Iris pigment epithelial cell (primary cell): Measurements from ENCODE around the gene UST.
"Not testable (repeated sequence)": the region's sequence is repeated elsewhere in the genome, so short reads cannot be mapped to it uniquely, and the experiment has no call there.

ENCODE experiments used
- DNase-seq: peaks from one replicate; pipeline ENCODE4 v3.0.0-alpha.2; 2011; ENCODE audit warnings: low read depth

UST gene

DNA sequence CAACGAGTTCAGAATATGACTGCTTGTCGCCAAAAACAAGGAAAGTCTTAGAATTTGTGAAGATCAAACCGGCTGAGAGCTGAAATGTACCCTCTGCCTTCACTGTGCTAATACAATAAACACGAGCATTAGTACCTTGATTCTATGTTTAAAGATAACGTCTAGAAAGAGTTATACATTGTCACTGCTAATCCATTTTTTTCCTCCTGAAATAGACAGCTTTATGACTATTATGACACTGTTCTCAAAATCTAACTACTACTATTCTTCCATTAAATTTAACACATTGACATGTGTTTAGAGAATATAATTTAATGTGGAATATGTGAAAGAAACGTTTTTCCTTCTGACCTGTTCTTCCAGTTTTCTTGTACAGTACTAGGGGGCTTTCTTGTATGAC, 204.8 kb downstream of the UST start:
- no peak for DNase-seq

- no peak for DNase-seq
These were observed 205.6 kb downstream of the UST start for GRCh38 chr6:148952147-148953035.

DNA sequence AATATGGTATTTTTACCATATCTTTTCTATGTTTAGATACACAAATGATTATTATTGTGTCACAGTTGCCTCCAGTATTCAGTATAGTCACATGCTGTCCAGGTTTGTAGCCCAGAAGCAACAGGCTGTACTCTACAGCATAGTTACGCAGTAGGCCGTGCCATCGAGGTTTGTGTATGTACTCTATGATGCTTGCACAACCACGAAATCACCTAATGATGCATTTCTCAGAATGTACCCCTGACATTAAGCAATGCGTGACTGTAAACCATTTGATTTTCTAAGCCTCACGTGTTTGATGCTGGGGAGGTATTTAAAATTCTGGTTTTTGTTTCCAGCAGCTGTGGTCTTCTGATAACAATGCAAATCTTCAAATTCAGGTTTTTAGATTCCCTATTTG, 207.6 kb downstream of the UST start:
- DNase-seq: no peak

- DNase-seq: no peak
These were observed 208.1 kb downstream of the UST start for GRCh38 chr6:148954934-148955333.

GRCh38 chr6:148955441-148955840, 208.6 kb downstream of the UST start:
- DNase-seq: peak; percentile 77

GRCh38 chr6:148956163-148956562, 209.3 kb downstream of the UST start:
- not testable (repeated sequence) for DNase-seq

GRCh38 chr6:148957752-148958151, 210.9 kb downstream of the UST start:
- no peak for DNase-seq

DNA sequence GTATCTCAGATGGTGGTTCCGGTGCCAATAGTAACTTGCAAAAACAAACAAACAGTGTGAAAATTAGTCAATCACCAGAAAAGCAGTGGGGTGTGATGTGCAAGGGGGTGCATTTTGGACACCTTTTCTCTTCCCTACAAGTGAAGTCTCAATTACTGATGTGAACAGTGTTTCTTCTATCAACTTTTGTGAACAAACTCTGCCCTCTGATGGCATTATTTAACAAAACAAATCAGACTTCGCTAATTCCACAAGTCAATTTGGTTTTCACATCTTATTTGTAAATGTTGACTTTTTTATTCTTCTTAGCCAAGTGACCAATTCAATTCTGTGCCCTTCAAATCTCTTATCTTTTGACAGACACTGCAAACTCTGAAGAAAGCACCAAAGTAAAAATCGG, 212.2 kb downstream of the UST start:
- DNase-seq: no peak

- no peak for DNase-seq
These were observed 212.7 kb downstream of the UST start for GRCh38 chr6:148959501-148959900.

DNA sequence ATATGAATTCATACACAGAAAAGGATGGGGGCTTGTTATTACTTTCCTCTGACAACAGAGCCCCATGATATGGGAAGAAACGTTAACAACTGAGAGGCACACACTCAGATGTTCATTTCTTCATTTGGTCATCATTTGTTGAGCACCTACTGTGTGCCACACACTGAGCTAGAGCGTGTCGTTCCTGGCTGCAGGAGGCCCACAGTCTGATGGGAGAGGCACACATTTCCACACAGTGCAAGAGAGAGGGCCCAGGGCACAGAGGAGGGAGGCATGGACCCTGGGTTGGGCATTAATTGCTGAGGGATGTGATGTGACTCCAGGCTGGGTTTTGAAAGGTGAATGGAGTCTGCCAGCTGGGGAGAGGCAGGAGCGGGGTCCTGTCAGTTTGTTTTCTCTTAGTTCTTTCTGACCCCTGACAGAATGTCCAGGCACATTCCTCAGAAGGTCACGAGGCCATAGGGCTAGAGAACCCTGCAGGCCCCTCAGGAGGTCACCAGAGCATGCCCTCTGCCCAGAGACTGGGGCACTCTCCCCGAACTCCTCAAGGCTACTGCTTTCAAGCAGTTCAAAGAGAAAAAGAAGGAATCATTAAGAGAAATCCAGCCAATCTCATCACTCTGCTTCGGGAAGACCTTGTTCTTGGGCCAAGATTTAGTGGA, 216.2 kb downstream of the UST start:
- no peak for DNase-seq

DNA sequence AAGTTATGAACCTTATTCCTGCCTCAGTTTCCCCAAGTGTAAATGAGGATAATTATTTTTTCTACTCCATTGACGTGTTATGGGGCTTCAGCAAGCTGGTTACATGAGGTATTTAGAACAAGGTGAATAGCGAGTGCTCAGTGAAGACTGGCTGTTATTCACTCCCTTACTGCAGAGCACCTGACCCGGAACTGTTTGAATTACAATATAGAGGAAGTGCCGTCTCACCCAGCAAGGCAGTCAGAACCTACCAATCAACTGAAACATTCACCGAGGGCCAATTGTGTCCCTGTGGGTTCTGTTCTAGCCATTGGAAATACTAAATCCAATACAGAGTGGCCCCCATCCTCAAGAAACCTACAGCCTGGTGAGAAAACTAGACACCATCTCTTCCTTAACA, 216.9 kb downstream of the UST start:
- DNase-seq: no peak

DNA sequence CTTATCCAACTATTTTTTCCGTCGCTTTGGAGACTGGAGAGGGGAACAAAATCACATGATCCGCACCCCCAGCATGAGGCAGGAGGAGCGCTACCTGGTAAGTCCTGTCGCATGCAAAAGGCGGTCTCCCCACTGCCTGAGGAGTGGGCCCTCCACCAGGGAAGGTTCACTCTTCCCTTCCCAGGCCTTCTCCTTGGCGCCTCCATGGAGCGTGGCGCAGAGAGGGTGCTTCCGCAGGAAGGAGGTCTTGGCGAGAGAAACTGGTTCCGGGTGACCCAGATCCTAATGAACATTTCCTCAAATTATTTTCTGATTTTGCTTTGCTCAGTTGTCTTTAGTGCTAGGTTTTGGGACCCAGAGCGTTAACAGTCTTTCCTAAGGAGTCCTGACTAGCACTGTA, 217.6 kb downstream of the UST start:
- no peak for DNase-seq

- DNase-seq: no peak
These were observed 218.5 kb downstream of the UST start for GRCh38 chr6:148965287-148965686.

GRCh38 chr6:148967011-148967520, 220.2 kb downstream of the UST start:
- DNase-seq: no peak

- DNase-seq: no peak
These were observed 220.7 kb downstream of the UST start for GRCh38 chr6:148967541-148967956.

DNA sequence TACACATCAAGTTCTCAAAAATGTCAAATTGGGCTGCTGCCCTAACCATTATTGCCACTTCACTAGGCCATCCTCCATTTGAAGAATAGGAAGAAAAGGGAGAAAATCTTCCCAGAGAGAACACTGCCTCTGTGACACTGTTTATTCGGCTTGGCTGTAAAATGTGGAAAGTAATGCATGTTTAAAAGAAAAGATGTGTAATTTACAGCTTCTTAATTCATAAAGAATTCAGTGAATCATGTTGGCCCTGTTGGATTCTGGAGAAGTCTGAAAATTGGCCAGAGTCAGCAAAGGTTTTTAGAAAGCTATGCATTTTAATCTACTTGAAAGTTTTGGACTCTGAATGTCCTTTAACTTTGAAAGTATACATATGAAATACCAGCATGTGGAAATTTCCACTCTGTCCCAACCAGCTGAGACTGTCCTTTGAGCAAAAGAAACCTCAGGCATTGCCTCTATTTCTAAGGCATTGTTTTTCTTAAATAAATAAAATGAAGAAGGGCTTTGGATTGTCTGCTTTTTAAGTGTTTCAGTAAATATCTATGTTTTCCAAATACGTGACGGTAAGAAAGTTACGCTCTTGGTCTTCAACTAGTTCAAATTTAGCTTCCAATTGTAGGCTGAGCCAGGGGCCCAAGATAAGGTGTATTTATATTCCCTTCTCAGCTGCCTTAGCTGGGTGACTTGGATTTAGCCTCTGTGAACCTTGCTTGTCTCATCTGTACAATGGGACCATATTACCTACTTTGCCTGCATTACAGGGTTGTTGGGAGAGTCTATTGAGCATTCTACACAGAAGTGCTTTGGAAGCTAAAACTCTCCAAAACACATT, 222.2 kb downstream of the UST start:
- DNase-seq: peak; percentile 34

GRCh38 chr6:148969603-148970061, 222.8 kb downstream of the UST start:
- peak; percentile 71 for DNase-seq

GRCh38 chr6:148971031-148971927, 224.4 kb downstream of the UST start:
- DNase-seq: peak; percentile 27

DNA sequence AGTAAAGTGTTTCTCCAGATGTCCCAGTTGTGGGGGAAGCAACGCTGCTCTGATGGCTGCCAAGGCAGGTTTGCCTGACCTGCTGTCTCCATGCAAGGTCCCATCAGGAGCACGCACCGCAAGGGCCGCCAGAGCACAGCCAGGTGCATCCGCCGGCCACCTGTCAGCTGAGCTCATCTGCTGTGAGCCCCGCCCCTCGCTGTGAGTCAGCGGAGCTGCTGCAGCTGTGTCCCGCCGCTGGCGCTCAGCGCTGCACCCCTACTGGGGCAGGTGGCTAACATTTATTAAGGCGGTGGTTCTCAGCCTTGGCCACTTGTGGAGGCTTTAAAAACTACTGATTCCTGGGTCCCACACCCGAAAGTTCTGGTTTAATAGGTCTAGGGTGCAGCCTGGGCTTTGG, 225.7 kb downstream of the UST start:
- peak; percentile 49 for DNase-seq

DNA sequence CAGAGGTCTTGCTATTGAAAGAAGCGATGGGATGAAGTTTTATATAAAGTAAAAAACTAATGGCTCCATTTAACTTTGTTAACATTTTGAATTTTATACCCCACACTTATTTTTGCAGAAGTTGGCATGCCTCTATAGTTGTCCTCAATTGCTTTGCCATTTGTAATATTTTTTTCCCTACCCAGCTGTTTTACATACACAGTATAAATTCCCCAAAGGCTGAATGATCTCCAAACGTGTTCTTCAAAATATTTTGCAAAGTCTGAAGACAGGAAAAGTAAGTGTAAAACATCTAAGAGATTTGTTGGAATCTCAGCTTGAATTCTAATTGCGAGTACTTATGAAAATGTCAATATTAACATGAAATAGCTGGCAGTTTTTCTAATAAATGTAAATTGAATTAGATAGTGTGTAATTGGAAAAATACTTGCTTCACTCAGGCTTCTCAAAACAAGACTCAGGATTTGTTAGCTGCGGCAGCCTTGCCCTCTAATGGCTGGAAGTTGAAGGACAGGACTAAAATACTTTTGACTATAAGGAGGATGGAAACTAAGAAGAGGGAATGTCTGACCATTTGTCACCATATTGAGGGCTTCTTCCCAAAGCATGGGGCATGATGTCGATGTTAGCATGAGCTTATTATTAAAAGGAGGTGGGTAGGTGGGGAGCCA, 226.8 kb downstream of the UST start:
- peak; percentile 69 for DNase-seq

DNA sequence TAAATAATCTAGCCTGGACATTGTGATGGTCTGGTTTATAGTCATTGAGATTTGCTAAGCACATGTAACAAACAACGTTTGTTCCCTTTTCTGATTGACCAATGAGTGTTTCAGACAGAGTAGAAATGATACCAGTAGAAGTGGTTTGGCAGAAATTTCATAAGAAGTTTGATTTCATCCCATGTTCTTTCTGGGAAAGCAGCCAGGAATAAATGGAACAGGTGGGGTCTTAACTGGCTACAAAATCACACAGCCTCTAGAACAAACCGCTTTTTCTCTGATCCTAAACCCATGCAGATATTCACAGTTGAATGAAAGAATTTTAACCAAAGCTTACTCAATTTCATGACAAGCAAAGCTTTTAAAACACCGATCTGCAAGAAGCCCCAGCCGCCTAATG, 227.5 kb downstream of the UST start:
- DNase-seq: no peak
